CD4-positive, alpha-beta T cell treated with Interleukin-4 for 4 hours (primary cell): ENCODE measurements around the gene DNMBP.
"Not testable (repeated sequence)": the region's sequence is repeated elsewhere in the genome, so short reads cannot be mapped to it uniquely, and the experiment has no call there.

Source experiments
- DNase-seq: peaks from one replicate; pipeline ENCODE4 v3.0.0-alpha.2; 2020

Gene DNMBP

DNA sequence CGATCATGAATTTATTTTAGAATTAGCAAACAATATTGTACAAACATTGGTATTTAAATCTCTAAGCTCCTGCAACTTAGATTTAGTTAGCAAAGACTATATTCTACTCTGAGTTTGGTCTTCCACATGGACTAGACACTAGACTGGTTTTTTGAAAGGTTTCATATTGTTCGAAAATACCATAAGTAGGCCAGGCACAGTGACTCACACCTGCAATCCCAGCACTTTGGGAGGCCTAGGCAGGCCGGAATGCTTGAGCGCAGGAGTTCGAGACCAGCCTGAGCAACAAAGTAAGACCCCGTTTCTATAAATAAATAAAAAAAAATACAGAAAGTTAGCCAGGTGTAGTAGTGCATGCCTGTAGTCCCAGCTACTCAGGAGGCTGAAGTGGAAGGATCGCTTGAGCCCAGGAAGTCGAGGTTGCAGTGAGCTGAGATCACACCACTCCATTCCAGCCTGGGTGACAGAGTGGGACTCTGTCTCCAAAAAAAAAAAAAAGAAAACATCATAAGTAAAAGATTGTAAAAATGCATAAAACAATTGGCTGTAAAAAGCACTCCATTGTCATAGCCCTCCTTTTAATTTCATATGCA is 154.2 kb downstream of the DNMBP start:
- no peak for DNase-seq

DNA sequence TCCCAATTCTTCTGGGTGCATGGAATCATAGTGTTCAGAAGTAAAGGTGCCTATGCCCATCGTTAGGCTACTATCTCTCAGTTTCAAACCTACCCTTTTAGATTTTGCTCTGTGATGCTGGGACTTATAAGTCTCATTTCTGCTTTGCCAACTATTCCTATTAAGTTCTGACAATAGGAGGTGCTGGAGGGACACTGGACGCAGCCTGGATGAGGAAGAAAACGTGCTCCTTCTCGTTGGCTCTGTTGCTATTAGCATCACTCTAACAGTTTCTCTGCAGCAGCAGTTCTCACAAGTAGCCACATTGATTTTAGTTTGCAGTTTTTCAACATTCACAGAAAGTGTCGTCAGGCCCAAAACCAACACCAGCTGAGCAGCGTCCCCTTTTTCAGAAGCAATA is 154.9 kb downstream of the DNMBP start:
- DNase-seq = no peak

DNA sequence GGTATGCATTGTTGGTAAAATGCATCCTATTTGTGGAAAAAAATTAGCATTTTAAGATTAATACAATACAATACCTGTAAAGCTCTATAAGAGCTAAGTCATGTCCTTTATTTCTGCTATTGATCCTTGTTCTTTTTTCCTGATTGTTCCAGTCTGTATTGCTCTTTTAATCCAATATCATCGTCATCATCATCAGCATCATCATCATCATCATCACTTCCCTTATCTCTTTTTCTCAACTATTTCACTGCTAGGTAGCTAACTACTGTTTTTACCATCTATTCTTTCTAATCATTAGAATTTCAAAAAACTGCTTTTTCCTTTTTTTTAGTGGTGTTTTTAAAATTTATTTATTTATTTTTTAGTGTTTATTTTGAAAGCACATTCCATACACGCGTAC is 156.1 kb downstream of the DNMBP start:
- no peak for DNase-seq

DNA sequence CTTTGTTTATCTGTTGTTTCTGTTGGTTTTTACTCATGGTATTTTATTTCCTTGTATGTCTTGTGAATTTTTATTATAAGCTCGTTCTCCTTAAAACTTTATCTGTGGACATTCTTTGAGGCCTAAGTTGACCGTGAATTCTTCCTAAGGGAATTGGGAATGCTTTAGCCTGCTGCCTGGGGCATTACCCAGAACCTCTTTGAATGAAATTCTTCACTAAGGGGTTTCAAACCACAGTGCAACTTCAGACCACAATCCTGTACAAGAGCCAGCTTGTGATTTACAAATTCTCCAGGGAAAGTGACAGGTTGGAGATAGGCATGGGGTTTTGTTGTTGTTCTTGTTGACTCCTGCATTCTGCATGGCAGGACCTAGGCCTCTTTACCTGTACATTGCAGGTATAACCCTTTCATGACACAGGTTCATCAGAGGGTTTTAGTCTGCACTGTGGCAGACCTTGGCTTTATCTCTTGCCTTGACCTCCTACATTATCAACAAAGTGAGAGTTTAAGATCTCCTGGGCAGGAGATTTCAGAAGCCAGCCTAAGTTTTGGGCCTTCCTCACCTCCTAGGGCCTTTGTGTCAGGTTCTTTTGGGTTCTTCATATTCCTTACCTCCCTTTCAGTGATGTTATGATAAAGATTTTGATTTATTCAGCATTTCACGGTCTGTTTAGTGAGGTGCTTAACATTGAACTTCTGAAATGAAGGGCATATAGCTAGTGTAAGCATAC is 157.1 kb downstream of the DNMBP start:
- no peak for DNase-seq

DNA sequence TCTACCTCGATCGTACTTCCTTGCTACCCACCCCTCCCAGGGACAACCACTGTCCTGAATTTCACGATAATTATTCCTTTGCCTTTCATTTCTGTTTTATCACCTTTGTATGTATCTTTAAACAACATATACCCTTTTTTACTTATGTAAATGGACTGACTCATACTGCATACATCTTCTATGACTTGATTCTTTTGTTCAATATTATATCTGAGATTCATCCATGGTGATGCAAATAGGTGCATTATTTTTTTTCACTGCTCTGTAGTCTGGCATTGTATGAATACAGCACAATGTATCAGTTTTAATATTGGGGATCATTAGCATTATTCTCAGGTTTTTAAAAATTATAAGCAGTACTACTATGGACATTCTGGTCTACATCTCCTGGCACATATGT is 157.9 kb downstream of the DNMBP start:
- DNase-seq = no peak

DNA sequence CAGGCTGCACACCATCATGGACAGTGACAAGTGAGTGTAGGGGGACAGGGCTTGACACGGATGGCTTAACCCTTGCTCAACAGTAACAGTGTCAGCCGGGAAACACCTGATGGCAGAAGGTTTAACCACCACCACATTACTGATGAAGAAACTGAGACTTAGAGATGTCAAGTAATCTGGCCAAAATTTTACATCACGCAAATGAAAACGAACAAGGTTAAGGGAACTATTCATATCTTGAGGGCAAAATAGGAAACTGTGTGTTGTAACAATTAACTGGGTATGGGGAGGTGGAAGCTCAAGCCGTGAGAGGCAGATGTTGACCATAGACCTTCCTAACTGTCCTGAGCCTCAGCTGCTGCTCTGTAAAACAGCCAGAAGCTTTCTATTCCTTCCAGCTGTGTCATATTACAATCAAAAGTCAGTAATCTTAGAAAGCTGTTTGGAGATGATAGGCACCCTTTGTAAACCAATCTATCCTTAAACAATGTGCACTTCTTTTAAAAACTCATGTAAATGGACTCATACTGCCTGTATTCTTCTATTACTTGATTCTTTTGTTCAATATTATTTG is 158.9 kb downstream of the DNMBP start:
- no peak for DNase-seq

DNA sequence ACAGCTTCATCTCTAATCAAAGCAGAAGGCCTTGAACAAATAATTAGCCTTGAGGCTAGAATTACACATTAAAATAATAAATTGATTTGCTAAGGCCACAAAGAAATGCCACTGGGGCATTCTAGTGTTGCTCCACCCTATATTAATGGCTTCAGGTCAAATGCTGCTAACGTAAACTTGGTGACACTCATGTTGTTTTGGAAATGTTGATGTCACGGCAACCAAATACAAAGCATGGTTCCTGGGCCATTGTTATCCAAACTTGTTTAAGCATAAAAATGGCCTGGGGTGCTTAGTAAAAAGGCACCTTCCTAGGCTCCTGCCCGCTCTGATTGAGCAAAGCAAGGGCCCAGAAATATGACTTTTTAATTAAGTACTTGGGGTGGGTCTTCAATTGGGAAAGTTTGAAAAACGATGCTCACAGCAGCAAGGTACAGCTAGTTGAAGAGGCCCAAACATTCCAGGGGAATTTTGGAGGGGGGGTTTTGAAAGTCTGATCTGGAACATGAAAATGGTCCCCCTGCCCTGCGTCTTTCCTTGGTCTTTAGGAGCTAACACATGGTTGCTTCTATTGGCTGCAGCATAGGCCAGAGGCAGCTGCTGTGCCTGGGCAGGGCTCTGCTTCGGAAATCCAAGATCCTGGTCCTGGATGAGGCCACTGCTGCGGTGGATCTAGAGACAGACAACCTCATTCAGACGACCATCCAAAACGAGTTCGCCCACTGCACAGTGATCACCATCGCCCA is 159.6 kb downstream of the DNMBP start:
- no peak for DNase-seq

DNA sequence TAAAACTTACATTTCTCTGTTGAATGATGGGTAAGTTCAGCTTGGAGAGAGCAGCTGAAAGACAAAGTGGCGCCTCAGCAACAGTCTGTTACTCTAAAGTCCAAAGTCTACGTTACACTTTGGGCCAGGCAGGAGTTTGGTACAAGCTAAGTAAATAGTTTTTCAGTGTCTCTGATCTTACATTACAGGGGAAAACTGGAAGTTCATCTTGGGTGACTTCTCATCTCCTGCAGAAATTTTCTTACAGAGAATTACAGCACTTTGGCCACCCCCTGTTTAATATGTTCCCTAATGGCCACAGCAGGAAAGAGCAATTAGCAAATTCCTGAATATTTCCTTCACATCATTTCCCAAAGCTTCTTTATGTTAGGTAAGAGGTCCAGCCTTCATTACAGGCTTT is 160.2 kb downstream of the DNMBP start:
- DNase-seq = no peak

DNA sequence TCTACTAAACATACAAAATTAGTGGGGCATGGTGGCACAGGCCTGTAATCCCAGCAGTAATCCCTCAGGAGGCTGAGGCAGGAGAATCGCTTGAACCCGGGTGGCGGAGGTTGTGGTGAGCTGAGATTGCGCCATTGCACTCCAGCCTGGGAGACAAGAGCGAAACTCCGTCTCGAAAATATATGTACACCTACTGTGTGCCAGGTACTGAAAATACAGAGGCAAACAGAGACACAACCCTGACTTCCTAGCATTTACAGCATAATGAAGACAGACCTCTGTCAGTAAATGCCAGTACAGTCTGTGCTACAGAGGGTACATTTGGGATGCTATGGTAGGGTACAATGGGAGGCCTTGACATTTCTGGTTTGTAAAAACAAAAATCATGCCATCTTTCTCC is 160.7 kb downstream of the DNMBP start:
- no peak for DNase-seq

DNA sequence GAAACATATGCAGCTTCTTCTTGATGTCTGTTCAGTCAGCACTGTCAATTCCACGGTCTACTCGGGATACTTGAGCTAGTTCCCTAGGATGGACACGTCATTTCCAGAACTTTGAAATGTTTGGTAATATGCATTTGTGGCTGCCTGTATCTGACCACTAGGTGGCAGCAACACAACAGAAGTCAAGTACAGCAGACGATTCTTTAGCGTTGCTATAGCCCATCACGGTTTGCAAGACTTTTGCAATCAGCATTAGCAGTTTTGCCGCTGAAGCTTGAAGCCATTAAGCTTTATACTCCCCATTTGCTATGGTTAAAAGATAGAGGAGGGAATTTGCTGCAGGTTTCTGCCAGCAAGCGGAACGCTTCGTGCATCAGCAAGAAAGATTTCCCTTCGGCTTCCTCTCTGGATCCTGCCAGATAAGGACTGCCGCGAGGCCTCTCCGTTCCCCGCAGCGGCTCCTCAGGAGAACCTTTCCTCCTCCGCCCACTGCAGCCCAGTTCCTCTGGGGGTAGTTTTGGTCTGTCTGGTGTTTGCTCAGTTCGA is 163.8 kb downstream of the DNMBP start:
- peak; percentile 77 for DNase-seq

DNA sequence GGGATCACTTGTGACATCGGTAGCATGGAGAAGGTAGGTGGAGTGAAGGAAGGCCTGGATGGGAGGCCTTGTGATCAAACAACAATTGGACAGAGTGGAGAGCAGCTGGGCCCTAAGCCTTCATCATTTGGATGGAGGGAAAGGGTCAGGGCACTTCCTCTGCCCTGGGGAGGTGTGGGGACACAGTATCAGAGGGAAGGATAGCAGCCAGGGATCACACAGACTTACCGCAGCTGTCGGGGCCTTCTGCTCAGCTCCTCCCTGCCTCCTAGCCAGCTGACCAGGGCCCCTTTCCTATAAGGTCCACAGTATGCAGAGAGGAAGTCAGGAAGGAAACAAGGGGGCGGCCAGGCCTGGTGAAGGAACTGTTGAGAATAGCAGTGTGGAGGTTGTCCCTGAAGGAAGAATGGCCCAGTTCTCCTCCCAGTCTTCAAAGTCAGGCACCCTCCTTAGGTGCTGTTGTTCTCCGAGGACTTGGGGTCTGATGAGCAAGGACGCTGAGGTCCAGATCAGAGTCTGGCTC is 165.3 kb downstream of the DNMBP start:
- no peak for DNase-seq

DNA sequence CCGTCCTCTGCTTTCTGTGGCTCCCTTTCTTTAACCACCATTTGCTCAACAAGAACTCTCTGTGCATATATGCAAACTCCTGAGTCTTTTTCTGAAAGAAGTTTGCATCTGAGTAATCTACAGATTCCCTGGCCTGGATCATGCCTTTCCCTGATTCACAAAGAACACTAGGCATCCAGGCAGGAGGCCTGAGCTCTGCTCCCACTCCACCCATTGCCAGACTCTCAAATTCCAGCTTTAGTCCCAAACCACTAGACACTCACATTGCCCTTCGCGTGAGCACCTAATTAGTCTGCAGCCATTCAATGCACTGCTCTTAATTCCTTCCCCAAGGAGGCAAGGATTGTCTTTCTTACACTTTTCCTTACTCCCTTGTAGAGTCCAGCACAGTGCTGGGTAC is 166.4 kb downstream of the DNMBP start:
- no peak for DNase-seq

DNA sequence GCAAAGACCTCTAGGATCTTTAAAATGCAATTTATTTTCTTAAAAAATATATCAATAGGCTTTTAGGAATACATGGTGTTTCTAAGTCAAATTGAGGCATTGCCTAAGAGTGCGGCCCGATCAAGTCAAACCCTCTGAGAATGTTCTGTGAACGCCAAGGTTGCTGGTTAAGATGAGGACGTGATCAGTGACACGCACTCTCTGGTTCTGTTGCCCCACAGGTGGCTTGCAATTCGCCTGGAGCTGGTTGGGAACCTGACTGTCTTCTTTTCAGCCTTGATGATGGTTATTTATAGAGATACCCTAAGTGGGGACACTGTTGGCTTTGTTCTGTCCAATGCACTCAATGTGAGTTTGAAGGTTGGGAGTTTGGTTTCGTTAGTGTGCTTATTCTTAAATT is 168.0 kb downstream of the DNMBP start:
- DNase-seq = no peak

DNA sequence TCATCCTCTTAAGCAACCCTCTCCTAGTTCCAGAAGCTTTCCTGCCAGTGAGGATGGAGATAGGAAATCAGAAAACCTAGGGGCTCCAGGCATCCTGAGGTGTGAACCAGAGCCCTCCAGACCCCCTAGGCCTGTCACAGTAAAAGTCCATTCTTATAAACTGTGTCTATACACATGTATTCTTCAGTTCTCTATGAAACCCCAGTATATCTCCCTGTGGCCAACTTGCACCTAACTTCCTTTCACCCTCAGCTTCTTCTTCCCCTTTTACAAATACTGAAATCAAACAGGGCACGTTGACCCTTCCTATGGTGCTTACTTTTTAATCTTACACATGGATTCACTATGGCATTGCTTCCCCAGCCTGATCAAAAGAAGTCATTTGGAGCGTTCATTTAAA is 168.9 kb downstream of the DNMBP start:
- DNase-seq = not testable (repeated sequence)

DNA sequence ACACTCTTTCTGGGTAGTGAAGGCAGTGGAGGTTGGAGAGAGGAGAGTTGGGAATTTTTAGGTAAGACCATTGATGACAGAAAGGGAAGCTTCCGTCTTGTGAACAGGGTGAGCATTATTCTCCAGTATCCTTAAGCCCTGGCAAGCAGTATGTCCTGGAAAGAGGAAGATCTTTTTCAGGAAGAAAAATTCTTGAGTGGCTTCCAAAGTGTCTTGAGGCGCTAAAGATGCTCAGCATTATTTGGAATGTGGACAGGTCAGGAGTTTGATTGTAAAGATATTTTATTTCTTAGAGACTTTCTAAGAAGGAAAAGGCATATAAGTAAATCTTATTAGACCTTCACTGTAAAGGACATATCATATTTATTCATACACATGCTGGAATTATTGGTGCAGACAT is 173.0 kb downstream of the DNMBP start:
- no peak for DNase-seq

DNA sequence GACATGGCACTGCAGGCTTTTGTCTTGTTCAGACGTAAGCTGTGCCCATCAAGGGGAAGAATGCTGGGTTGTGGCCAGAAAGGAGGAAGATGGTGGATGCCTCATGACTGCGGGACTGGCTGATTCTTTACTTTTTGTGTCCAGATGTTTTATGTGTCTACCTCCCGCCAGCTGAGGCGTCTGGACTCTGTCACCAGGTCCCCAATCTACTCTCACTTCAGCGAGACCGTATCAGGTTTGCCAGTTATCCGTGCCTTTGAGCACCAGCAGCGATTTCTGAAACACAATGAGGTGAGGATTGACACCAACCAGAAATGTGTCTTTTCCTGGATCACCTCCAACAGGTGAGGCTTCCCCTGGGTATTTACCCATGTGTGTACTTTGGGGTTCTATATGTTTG is 173.8 kb downstream of the DNMBP start:
- no peak for DNase-seq

DNA sequence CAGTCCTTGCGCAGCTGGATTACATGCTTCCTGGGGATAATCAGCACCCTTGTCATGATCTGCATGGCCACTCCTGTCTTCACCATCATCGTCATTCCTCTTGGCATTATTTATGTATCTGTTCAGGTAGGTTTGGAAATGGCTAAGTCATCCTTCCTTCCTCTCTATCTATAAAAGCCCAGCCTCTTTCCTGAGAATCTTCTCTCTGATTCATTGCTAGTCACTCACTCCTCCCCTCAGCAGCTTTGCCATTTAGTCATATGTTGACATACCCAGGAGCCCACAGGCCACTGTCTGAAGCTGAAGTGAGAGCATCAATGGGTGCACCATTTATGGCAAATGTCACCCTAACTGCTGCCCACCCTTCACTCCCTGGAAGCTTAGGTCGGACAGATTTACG is 175.3 kb downstream of the DNMBP start:
- DNase-seq = no peak

DNA sequence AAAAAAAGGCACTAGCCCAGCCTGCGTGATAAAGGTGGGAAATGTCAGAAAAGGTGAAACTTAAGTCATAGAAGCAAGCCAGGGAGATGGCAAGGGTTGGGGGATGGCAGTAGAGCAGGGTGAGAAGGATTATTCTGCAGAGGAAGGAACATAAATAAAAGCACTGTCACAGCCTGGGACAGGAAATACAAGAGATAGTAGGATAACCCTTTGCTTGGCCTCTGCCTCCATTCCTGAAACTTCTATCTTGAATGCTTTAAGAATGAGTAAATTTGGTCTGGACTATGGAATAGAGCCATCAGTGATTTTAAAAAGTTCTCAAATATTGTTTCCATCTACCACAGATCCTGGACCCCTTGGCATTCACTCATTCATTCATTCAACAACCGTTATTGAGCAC is 177.3 kb downstream of the DNMBP start:
- no peak for DNase-seq

DNA sequence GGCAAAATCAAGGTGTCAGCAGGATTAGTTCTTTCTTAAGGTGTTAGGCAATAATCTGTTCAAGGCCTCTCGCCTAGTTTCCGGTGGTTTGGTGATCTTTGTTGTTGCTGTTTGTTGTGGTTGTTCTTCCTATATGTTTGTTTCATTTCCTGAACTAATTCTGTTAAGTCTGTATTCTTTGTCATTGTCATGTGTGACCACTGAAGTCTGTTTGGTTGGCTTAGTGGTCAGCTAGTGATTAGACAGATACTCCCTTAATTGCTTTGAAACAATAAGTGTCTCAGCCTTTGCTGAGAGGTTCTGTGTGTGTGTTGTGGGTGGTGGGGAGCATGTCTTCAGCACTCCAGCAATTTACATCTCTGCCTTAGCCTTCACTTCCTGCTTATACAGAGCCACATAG is 181.3 kb downstream of the DNMBP start:
- no peak for DNase-seq

DNA sequence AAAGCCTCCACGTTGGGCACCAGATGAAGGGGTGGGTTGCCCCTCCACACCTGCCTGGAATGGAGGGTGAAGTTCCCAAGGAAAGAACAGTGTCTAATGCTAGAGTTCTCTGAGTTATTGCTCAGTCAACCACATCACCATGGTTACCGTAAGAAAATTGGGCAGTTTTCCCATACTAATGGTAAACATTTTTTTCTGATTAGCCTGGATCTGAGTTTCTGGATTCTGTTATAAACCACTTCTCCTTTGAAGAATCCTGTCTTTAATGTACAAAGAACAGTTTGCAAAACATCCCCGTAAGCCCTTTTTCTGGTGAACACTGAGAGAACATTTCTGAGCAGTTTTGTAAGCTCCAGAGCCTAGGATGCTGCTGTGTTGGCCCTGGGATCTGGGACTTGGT is 181.8 kb downstream of the DNMBP start:
- no peak for DNase-seq
